Uterus (tissue), 4 donors: Measurements from ENCODE around the gene NUDT5. TPM values are rescaled to one million over a fixed set of nuclear protein-coding genes. Genes with fewer than 3 reads are reported as not detected.

Source experiments
- DNase-seq, 2 donors: peaks; one replicate each; pipeline ENCODE4 v3.0.0-alpha.2; 2019 to 2020
- H3K27ac ChIP-seq, 2 donors: fragments of 200-600 bp; sonication (generic); 1 replicate in 1 of 2; 2 replicates in 1 of 2; pipeline ENCODE4 v1.5.1; 2016 to 2018
- H3K27me3 ChIP-seq, 2 donors: fragments of 200-600 bp; sonication (generic); one replicate each; pipeline ENCODE4 v1.5.1; 2018 to 2019; ENCODE audit warnings: control low read depth in 1 of 2
- H3K36me3 ChIP-seq, 2 donors: fragments of 200-600 bp; sonication (generic); one replicate each; pipeline ENCODE4 v1.5.1; 2019; ENCODE audit warnings: control low read depth in 1 of 2
- H3K4me1 ChIP-seq, 2 donors: fragments of 200-600 bp; sonication (generic); one replicate each; pipeline ENCODE4 v1.5.1; 2018 to 2019; ENCODE audit warnings: control low read depth in 1 of 2
- H3K4me3 ChIP-seq, 2 donors: fragments of 200-600 bp; sonication (generic); 1 replicate in 1 of 2; 2 replicates in 1 of 2; pipeline ENCODE4 v1.5.1; 2018 to 2019; ENCODE audit warnings: mild to moderate bottlenecking in 1 of 2
- H3K9me3 ChIP-seq, 2 donors: fragments of 200-600 bp; sonication (generic); one replicate each; pipeline ENCODE4 v1.5.1; 2019; ENCODE audit warnings: control low read depth in 1 of 2
- CTCF ChIP-seq, 4 experiments: fragments of 200-600 bp in 2 of 4; fragments of 450-650 bp in 2 of 4; sonication (generic) in 2 of 4; IDR thresholded peaks; one replicate each; pipeline ENCODE4 v1.5.1; 2016 to 2019; ENCODE audit warnings: antibody characterized with exemption in 4 of 4, mild to moderate bottlenecking in 2 of 4, moderate library complexity in 1 of 4
- POLR2A ChIP-seq, 2 donors: fragments of 450-650 bp; IDR thresholded peaks; one replicate each; pipeline ENCODE4 v1.6.1; 2016; ENCODE audit warnings: antibody characterized with exemption in 2 of 2, mild to moderate bottlenecking in 1 of 2, moderate library complexity in 1 of 2
- intact Hi-C: fragments of 100-400 bp; cut with DNase I; formaldehyde crosslinking; loops from one replicate; pipeline ENCODE4 v1.15.1; 2023; ENCODE audit warnings: low total_unique reads
- total RNA-seq, 4 donors: library from RNA; depleted of rRNA in 3 of 4; stranded (reverse); fragments of >200 nt in 3 of 4; gene quantifications; one replicate each; pipeline versions ENCODE4 v1.1.0 to v1.2.4, GENCODE V29; 2014 to 2023
- donor health status: DM: yes; HTN: yes; CAD: no.

NUDT5 gene
- total RNA-seq, 4 donors from 2014 or later: 15.6 to 39.0 (median 33.8) TPM

- no peaks in the 10 kb centered on the region for H3K36me3 ChIP-seq
- no peak overlapping the region for H3K27ac ChIP-seq
- no peaks in the 10 kb centered on the region for H3K4me1 ChIP-seq
- no peak for DNase-seq
- H3K4me3 ChIP-seq: no peak overlapping the region
- intact Hi-C loops: no loop called here
- no peaks in the 10 kb centered on the region for H3K9me3 ChIP-seq
- TF ChIP-seq POLR2A (IDR thresholded peaks at IDR 0.05) (no peak), CTCF (IDR thresholded peaks at IDR 0.05) (no peak)
- no peaks in the 10 kb centered on the region for H3K27me3 ChIP-seq
These were observed 37.6 kb downstream of the NUDT5 start for GRCh38 chr10:12158111-12158510.

GRCh38 chr10:12156367-12157123 lies 39.1 kb downstream of the NUDT5 start:
- Histone ChIP-seq H3K4me1 (no peaks in the 10 kb centered on the region), H3K36me3 (no peaks in the 10 kb centered on the region), H3K27me3 (no peaks in the 10 kb centered on the region), H3K9me3 (no peaks in the 10 kb centered on the region), H3K4me3 (no peak overlapping the region), H3K27ac (no peak overlapping the region)
- DNase-seq: no peak
- TF ChIP-seq POLR2A (IDR thresholded peaks at IDR 0.05) (no peak), CTCF (IDR thresholded peaks at IDR 0.05) (no peak)
- intact Hi-C loops: no loop called here

GRCh38 chr10:12154516-12154915 lies 41.2 kb downstream of the NUDT5 start:
- DNase-seq: no peak
- Histone ChIP-seq H3K36me3 (no peaks in the 10 kb centered on the region), H3K4me3 (no peak overlapping the region), H3K4me1 (no peaks in the 10 kb centered on the region), H3K9me3 (no peaks in the 10 kb centered on the region), H3K27ac (no peak overlapping the region), H3K27me3 (no peaks in the 10 kb centered on the region)
- intact Hi-C loops: no loop called here
- no peak for TF ChIP-seq POLR2A (IDR thresholded peaks at IDR 0.05)
- no peak for TF ChIP-seq CTCF (IDR thresholded peaks at IDR 0.05)

GRCh38 chr10:12150163-12150562 lies 45.5 kb downstream of the NUDT5 start:
- no peak overlapping the region for H3K4me3 ChIP-seq
- H3K4me1 ChIP-seq: no peaks in the 10 kb centered on the region
- no peak for DNase-seq
- H3K27me3 ChIP-seq: no peaks in the 10 kb centered on the region
- no peaks in the 10 kb centered on the region for H3K9me3 ChIP-seq
- no peak for TF ChIP-seq CTCF (IDR thresholded peaks at IDR 0.05)
- no peak for TF ChIP-seq POLR2A (IDR thresholded peaks at IDR 0.05)
- intact Hi-C loops: no loop called here
- H3K36me3 ChIP-seq: no peaks in the 10 kb centered on the region
- H3K27ac ChIP-seq: no peak overlapping the region

GRCh38 chr10:12144538-12144937 lies 51.2 kb downstream of the NUDT5 start:
- no peak for DNase-seq
- no peak overlapping the region for H3K4me3 ChIP-seq
- no peak overlapping the region for H3K27ac ChIP-seq
- intact Hi-C loops: no loop called here
- no peak for TF ChIP-seq POLR2A (IDR thresholded peaks at IDR 0.05)
- no peak for TF ChIP-seq CTCF (IDR thresholded peaks at IDR 0.05)
- H3K9me3 ChIP-seq: no peaks in the 10 kb centered on the region
- H3K4me1 ChIP-seq: no peaks in the 10 kb centered on the region
- H3K27me3 ChIP-seq: no peaks in the 10 kb centered on the region
- no peaks in the 10 kb centered on the region for H3K36me3 ChIP-seq
